NK-92 treated with Interleukin-12 subunit alpha and Interleukin-12 subunit beta, amount 100 ng/mL, for 24 hours (cell line): ENCODE data around the gene LIMCH1.
"Not testable (repeated sequence)": the region's sequence is repeated elsewhere in the genome, so short reads cannot be mapped to it uniquely, and the experiment has no call there.

Experiments used
- DNase-seq: peaks from one replicate; lab custom pipeline; 2025; lab: John Stamatoyannopoulos, UW

The LIMCH1 gene

GRCh38 chr4:41723286-41723685, 185.3 kb downstream of the LIMCH1 start:
- no peak for DNase-seq

DNA sequence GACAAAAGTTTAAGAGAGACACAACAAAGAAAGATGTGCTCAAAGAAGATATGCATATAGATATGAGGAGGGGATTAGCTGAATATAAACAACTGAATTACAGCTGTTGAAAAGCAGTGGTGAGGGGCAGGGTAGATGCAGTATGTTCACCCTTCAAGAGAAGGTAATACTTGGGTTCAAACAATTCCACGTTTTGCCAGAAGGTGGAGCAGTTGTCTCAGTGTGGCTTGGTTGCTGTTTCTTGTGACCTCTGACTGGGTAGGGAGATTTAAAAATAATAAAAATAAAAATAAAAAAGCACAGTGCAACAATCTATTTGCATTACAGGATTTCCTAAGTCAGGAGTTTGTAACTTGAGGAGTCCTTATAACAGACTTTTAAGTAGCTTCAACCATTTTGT, 187.3 kb downstream of the LIMCH1 start:
- no peak for DNase-seq

DNA sequence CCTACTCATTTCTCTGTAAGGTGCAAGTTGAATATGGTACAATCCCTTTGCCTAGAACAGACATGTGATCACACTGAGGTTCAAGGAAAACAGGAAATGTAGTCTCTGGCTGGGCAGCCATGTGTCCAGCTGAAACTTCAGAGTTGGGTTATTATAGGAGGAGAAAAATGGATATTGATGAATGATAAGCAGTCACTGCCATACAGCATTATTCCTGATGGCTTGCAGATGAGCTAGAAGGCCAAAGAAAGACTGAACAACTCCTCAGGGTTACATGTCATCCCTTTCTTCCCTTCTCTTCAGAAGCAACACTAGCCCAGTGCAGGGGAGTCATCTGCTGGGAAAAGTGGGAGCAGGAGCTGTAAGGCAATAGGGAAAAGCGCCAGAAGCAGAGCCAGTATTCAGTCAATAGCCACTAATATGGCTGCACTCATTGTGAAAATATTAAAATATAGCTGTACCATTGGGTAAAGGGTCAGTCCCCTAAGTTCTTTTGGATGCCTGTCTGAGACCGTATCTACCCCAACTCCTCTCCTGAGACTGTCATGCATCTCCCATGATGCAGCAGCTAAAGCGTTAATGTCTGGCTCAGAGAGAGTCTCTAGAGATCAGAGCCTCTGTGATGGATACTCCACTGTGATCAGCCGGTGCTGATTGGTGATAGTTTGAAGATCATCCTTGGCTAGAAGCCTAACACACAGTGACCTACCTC, 190.1 kb downstream of the LIMCH1 start:
- no peak for DNase-seq

GRCh38 chr4:41728573-41728913, 190.6 kb downstream of the LIMCH1 start:
- DNase-seq = no peak

DNA sequence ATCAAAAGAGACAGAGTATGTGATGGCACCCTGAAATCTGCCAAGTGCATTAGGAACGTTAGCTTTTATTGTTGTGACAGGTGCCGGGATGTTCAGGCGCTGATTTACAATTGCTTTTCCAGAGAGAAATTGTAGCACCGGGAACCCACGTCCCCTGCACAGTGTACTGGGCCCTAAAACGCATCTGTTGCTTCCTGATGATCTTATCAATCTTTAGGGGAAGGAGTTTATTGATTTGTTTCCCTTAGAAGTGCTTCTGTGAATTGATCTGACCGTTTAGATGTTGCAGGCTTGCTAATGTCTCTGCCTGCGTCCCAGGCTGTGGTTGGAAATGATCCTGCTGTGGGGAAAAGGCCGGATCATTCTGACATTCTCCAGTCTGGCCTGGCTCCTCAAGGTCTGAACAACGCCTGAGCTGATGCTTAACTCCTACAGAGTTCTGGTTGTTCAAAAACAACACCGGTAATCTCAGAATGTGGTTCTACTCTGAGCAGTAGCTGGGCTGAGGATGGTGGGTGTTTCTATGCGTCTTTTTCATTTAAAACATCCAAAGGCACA, 193.7 kb downstream of the LIMCH1 start:
- DNase-seq = no peak

GRCh38 chr4:41734371-41734770, 196.4 kb downstream of the LIMCH1 start:
- no peak for DNase-seq

DNA sequence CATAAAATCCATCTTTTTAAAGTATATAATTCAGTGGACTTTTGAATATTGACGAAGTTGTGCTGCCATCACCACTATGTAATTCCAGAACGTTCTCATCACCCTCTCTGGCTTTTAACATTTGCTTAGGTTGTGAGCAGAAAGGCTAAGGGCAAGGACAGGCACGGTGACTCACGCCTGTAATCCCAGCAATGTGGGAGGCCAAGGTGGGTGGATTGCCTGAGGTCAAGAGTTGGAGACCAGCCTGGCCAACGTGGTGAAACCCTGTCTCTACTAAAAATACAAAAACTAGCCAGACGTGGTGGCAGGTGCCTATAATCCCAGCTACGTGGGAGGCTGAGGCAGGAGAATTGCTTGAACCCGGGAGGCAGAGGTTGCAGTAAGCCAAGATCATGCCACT, 199.5 kb downstream of the LIMCH1 start:
- DNase-seq = not testable (repeated sequence)

GRCh38 chr4:41741354-41741753, 203.4 kb downstream of the LIMCH1 start:
- no peak for DNase-seq

GRCh38 chr4:41744572-41745291, 206.8 kb downstream of the LIMCH1 start:
- DNase-seq = no peak

GRCh38 chr4:41745292-41746024, 207.5 kb downstream of the LIMCH1 start:
- no peak for DNase-seq

GRCh38 chr4:41746025-41746439, 208.1 kb downstream of the LIMCH1 start:
- DNase-seq = no peak

GRCh38 chr4:41746440-41747229, 208.7 kb downstream of the LIMCH1 start:
- no peak for DNase-seq

DNA sequence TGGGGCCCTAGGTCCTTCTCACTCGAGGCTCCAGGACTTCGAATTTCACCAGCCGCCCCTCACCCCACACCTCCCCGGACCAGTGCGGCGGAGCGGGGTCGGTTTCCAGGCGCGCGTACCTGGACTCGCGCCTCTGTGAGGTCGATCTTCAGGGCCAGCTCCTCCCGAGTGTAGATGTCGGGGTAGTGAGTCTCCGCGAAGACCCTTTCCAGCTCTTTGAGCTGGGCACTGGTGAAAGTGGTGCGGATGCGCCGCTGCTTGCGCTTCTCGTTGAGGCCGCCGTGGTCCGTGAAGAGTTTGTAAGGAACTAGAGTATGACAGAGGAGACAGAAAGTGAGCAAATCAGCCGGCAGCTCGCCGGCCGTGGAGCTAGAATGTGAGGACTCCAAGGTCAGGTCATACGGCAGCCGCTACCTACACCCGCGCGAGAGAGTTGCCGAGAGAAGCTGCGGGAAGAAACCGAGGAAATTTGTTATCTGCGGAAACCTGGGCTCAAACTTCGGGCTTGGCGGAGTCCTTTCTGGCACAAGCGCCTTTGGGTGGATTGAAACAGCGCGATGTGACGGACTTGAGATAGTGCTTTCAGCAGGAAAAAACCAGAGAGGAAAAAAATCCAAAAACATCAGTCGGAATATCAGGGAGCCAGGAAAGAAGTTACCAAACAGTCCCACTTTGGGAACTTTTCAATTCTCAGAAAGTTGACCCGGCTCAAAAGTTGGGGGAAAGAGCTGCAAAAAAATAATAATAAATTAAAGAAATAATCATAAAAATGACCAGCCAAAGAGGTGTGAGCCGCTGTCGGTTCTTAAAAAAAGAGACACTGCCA, 209.5 kb downstream of the LIMCH1 start:
- DNase-seq = no peak

DNA sequence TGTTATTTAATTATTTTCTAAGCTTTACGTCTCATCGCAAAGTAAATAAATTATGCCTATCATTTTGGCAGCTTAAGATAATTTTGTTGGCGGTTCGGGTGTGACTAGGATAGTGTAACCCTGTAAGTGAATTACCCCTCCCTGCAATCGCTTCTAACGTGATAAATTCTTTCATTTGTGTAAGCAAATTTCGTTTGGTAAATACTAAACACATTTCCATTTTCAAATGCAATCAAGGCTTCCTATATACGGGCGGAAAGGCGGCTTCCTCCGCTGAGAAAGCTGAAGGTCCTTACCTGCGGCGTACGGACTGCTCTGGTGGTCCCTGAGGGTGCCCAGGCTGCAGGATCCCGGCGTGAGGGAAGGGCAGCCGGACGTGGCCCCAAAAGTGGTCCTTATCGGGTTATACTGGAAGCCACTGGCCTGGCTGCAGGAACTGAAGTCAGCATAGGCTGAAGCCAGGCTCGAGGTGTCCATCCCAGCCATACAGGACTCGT, 210.2 kb downstream of the LIMCH1 start:
- no peak for DNase-seq

DNA sequence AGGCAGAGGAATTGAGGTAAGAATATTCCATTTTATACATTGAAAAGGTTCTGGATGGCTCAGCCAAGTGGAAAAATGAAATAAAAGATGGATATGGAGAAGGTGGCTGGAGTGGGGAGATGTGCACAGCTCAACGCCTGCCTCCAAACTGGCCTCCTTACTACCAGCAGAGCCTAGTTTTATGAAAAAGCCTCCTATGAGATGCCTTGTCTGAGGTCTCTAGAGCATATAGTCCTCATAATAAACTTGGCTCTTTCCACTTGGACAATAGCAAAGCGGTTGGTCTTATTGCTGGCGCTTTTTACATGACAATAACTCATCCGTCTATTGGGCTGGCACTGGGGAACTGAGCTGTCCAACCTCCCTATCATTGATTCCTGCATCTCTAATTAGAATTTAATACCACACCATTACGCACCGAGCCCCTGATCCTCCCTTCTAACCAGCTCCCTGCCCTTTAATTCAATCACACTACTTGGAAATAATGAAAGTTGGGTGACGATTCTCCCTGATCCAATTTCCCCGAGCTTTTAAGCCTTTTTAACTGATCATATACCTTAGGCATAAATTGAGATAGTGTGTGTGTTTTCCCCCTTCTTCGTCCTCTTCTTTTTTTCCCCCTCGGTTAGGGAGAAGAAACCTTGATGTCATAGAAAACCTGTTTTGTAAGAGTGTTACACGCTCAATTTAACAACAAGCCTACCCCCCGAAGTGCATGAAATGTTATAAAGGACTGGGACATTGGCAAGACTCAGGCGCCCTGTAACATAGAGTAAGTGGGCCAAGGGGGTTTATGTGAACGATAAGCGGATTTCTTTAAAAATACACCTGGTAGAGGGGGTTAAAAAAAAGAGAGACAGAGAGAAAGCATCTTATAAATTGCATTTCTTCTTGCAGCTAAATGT, 210.9 kb downstream of the LIMCH1 start, which contains the start of gene PHOX2B:
PHOX2B (minus strand) TSS at position 155 of the 905 bp plus-strand sequence; CDS start at position 40, 115 bp downstream.
- DNase-seq = no peak

GRCh38 chr4:41749631-41750039, 211.7 kb downstream of the LIMCH1 start:
- no peak for DNase-seq
